Muscle layer of duodenum (tissue), 2 donors: Measurements from ENCODE around the gene OPCML.

ENCODE experiments used
- H3K27ac ChIP-seq: one replicate; pipeline ENCODE4 v1.7.0; 2013; ENCODE audit warnings: mild to moderate bottlenecking, low read length
- H3K27me3 ChIP-seq: one replicate; pipeline ENCODE4 v1.7.0; 2013; ENCODE audit warnings: low read depth, mild to moderate bottlenecking, control low read depth, low read length
- H3K36me3 ChIP-seq, 2 donors: one replicate each; pipeline ENCODE4 v1.7.0; 2013; ENCODE audit warnings: low read length in 2 of 2, control low read depth in 1 of 2, mild to moderate bottlenecking in 1 of 2; ENCODE audit not compliant: insufficient read depth in 2 of 2, control insufficient read depth in 1 of 2
- H3K4me1 ChIP-seq, 2 donors: one replicate each; pipeline ENCODE4 v1.7.0; 2013; ENCODE audit warnings: low read length in 2 of 2, mild to moderate bottlenecking in 2 of 2, control low read depth in 1 of 2, moderate library complexity in 1 of 2; ENCODE audit not compliant: insufficient read depth in 2 of 2, control insufficient read depth in 1 of 2
- H3K4me3 ChIP-seq, 2 donors: one replicate each; pipeline ENCODE4 v1.7.0; 2013; ENCODE audit warnings: low read length in 2 of 2, low read depth in 1 of 2, mild to moderate bottlenecking in 1 of 2
- H3K9me3 ChIP-seq, 2 donors: one replicate each; pipeline ENCODE4 v1.7.0; 2013; ENCODE audit warnings: low read length in 2 of 2, control low read depth in 1 of 2, mild to moderate bottlenecking in 1 of 2; ENCODE audit not compliant: control insufficient read depth in 1 of 2
- donor health status: healthy.

Gene OPCML

DNA sequence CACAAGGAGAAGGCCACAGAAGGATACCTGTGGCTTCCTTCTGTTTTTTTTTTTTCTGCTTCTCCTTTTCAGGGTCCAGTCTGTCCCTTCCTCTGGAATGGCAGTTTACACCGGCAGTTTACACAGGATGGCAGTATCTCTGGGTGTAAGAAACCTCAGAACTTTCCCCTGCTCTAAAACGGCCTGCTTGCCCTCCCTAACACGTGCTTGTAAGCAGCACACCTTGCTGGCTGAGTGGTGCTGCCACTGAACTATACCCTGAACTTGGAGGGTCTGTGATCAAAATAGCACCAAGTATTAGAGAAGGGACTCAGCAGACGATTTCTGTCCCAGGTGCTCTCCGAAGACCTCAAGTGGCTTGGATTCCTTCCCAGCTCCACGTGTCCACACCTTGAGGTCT lies 904 bp upstream of the OPCML start:
- Histone ChIP-seq H3K4me1 (no peaks in the 10 kb centered on the region), H3K27me3 (peaks cover 31% of the 10 kb centered on the region), H3K36me3 (no peaks in the 10 kb centered on the region), H3K9me3 (no peaks in the 10 kb centered on the region), H3K27ac (no peak overlapping the region), H3K4me3 (no peak overlapping the region)

DNA sequence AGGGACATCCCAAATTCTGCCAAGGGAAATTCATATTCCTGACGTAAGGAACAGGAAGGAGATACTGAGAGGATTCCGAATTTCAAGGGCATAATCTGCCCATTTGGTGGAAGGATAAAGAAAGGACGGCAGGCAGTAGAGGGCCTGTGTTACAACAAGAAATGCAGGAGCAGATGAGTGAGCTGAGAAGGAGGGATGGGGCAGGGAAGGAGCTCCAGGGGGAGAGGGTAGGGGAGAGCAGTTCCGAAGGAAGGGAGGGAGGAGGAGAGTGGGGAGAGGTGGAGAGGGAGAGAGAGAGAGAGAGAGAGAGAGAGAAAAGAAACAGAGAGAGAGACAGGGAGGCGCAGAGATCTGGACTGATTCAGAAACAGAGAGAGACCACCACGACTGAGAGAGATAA lies 843 bp downstream of the OPCML start:
- H3K27ac ChIP-seq, result no peak overlapping the region
- no peaks in the 10 kb centered on the region for H3K9me3 ChIP-seq
- no peaks in the 10 kb centered on the region for H3K4me1 ChIP-seq
- H3K36me3 ChIP-seq, result no peaks in the 10 kb centered on the region
- H3K4me3 ChIP-seq, result no peak overlapping the region
- peaks cover 31% of the 10 kb centered on the region for H3K27me3 ChIP-seq

DNA sequence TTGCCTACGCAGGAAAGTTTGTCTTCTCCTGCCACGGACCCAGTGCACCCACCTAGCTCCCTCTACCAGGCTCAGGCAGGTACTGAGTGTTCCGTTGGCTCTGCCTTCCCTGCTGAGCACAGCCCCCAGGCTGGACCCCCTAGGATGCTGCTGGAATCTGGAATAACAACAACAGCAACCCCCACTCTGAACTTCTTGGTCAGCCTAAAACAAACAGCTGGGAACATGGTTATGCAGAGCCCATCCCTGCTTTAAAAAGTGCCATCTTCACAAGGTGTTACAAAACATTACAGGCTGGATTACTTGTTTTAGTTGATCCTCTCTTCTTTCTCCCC lies 1.8 kb downstream of the OPCML start:
- H3K27me3 ChIP-seq, result peaks cover 31% of the 10 kb centered on the region
- no peaks in the 10 kb centered on the region for H3K9me3 ChIP-seq
- no peaks in the 10 kb centered on the region for H3K36me3 ChIP-seq
- H3K4me1 ChIP-seq, result no peaks in the 10 kb centered on the region
- no peak overlapping the region for H3K27ac ChIP-seq
- H3K4me3 ChIP-seq, result no peak overlapping the region

DNA sequence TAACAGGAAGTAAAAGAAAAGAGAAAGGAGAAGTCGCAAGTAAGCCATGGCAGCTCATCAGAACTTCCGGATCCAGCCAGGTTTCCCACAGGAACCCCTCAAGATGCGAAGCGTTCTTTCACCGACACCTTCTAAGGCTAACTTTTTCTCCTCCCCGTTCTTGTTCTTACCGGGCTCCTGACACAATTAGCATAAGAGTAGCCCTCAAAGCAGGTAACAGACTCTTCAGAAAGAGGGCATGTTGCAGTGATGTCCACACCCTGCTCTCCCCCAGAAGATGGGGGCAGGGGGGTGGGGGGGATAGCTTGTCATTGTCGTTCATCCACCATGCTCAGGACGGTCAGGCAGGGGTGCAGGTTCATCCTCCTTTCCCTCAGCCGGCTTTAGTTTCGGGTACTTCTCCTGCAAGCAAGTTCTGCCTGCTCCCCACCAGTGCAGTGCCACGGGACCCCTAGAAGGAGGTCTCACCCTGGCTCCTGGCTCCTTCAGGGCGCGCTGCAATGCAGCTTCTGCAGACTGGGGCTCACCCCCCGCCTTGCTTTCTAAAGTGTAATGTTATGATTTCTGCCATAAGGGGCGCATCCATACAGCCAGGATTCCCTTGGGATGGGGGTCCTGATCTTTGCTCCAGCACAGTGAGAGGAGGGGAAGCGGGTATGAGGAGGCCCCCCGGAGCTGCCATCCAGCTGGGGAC lies 2.3 kb downstream of the OPCML start:
- no peaks in the 10 kb centered on the region for H3K4me1 ChIP-seq
- H3K36me3 ChIP-seq, result no peaks in the 10 kb centered on the region
- peaks cover 31% of the 10 kb centered on the region for H3K27me3 ChIP-seq
- H3K9me3 ChIP-seq, result no peaks in the 10 kb centered on the region
- H3K27ac ChIP-seq, result no peak overlapping the region
- H3K4me3 ChIP-seq, result no peak overlapping the region

GRCh38 chr11:133526790-133527189 lies 5.5 kb downstream of the OPCML start:
- H3K4me3 ChIP-seq, result no peak overlapping the region
- H3K36me3 ChIP-seq, result no peaks in the 10 kb centered on the region
- H3K9me3 ChIP-seq, result no peaks in the 10 kb centered on the region
- H3K4me1 ChIP-seq, result no peaks in the 10 kb centered on the region
- H3K27ac ChIP-seq, result no peak overlapping the region
- H3K27me3 ChIP-seq, result peaks cover 31% of the 10 kb centered on the region

DNA sequence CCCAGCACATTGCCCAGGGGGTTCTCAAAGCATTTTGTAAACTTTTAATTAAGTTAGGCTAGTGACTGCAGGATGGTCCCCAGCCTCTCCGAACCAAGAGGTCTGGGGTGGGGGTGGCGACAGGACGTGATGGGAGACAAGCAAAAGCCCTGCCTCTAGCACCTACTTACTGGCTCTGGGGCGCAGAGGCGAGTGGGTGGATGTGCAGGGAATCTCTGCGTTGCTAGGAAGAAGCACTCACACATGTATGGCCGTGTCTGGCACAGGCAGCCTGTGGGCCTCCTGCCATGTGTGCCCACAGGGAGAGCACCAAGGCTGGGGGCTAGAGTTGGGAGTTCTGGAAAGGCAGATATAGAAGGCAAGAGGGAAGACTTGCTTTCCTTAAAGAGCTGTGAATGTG lies 6.3 kb downstream of the OPCML start:
- Histone ChIP-seq H3K36me3 (no peaks in the 10 kb centered on the region), H3K27ac (no peak overlapping the region), H3K4me1 (no peaks in the 10 kb centered on the region), H3K4me3 (no peak overlapping the region), H3K27me3 (peaks cover 24% of the 10 kb centered on the region), H3K9me3 (no peaks in the 10 kb centered on the region)

DNA sequence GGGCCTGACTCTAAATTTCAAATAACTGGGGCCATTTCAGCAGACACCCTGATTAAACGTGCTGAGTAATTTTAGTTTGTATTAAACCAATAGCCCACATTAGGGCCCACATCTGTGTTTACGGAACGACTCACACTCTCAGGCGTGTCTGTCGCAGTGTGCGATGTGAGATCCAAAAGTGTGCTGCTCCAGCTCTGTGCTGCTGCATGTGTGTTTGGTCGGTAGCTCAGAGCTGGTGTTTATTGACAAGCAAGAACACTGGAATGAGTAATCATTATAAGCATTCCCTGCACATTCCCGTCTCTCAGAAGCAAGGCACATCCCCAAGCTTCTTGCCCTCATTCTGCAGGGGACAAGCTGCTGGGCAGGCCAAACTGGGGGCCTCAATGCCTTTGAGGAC lies 7.8 kb downstream of the OPCML start:
- Histone ChIP-seq H3K9me3 (no peaks in the 10 kb centered on the region), H3K27me3 (peaks cover 11% of the 10 kb centered on the region), H3K36me3 (no peaks in the 10 kb centered on the region), H3K4me1 (no peaks in the 10 kb centered on the region), H3K27ac (no peak overlapping the region), H3K4me3 (no peak overlapping the region)

GRCh38 chr11:133522344-133522743 lies 10.0 kb downstream of the OPCML start:
- Histone ChIP-seq H3K4me1 (no peaks in the 10 kb centered on the region), H3K27ac (no peak overlapping the region), H3K36me3 (no peaks in the 10 kb centered on the region), H3K9me3 (no peaks in the 10 kb centered on the region), H3K4me3 (no peak overlapping the region), H3K27me3 (no peaks in the 10 kb centered on the region)

GRCh38 chr11:133521502-133521901 lies 10.8 kb downstream of the OPCML start:
- no peaks in the 10 kb centered on the region for H3K4me1 ChIP-seq
- H3K36me3 ChIP-seq, result no peaks in the 10 kb centered on the region
- H3K9me3 ChIP-seq, result no peaks in the 10 kb centered on the region
- no peaks in the 10 kb centered on the region for H3K27me3 ChIP-seq
- H3K27ac ChIP-seq, result no peak overlapping the region
- H3K4me3 ChIP-seq, result no peak overlapping the region

DNA sequence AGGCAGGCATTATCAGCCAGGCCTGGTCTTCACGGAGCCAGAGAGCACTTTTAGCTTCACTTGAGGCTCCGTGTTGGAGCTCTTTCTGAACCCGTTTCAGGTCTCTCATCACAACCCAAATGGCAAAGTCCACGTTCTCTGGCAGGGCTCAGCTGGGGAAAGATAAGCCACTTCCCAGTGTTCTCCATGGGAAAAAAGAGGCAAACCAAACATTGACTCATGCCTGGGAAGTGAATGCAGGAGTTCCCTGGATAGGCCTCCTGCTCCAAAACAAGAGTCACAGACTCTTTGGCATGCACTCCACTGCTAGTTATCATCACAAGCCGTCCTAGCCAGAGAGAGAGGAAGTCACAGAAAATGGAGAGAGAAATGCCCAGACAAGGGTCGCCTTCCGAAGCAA lies 11.6 kb downstream of the OPCML start:
- no peak overlapping the region for H3K27ac ChIP-seq
- no peaks in the 10 kb centered on the region for H3K9me3 ChIP-seq
- no peaks in the 10 kb centered on the region for H3K4me1 ChIP-seq
- H3K36me3 ChIP-seq, result no peaks in the 10 kb centered on the region
- H3K4me3 ChIP-seq, result no peak overlapping the region
- no peaks in the 10 kb centered on the region for H3K27me3 ChIP-seq

- Histone ChIP-seq H3K36me3 (no peaks in the 10 kb centered on the region), H3K27me3 (no peaks in the 10 kb centered on the region), H3K4me3 (no peak overlapping the region), H3K27ac (no peak overlapping the region), H3K9me3 (no peaks in the 10 kb centered on the region), H3K4me1 (no peaks in the 10 kb centered on the region)
Observed at GRCh38 chr11:133519560-133519959, 12.7 kb downstream of the OPCML start.

GRCh38 chr11:133518702-133519264 lies 13.5 kb downstream of the OPCML start:
- Histone ChIP-seq H3K4me1 (no peaks in the 10 kb centered on the region), H3K4me3 (no peak overlapping the region), H3K27ac (no peak overlapping the region), H3K27me3 (no peaks in the 10 kb centered on the region), H3K9me3 (no peaks in the 10 kb centered on the region), H3K36me3 (no peaks in the 10 kb centered on the region)
